ENCODE data around the gene LGR6.
"Not testable (repeated sequence)": the region's sequence is repeated elsewhere in the genome, so short reads cannot be mapped to it uniquely, and the experiment has no call there.

The LGR6 gene

DNA sequence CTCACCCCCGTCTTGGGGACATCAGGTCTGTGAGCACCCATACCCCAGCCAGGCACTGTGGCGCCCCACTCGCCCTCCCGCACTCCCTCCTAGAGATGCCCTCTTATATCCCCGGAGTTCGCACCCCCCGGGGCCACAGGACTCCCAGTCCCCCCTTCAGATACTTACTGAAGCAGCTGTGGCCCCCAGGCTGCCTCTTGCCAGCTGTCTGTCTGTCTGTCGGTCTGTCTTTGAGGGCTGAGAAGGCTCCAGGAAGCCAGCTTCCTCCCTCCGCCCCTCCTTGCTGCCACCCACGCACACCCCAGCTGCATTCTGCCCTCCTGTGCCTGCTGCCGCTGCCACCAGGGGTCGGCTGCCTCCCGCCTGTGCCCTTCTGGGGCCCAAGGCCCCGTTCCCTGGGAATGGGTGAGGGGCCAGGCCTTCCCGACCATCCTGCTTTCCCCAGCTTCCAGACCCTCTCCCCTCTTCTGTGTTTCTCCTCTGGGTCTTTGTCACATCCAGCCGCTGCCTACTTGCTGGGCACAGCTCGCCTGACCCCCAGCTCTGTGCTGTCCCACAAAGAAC lies 33.1 kb upstream of the LGR6 start, which contains the start of gene PTPN7:
Gene PTPN7 (minus strand): TSS at position 226 of the 564 bp plus-strand sequence. CDS start 1,200 bp downstream, outside the sequence.
- no peak for DNase-seq

DNA sequence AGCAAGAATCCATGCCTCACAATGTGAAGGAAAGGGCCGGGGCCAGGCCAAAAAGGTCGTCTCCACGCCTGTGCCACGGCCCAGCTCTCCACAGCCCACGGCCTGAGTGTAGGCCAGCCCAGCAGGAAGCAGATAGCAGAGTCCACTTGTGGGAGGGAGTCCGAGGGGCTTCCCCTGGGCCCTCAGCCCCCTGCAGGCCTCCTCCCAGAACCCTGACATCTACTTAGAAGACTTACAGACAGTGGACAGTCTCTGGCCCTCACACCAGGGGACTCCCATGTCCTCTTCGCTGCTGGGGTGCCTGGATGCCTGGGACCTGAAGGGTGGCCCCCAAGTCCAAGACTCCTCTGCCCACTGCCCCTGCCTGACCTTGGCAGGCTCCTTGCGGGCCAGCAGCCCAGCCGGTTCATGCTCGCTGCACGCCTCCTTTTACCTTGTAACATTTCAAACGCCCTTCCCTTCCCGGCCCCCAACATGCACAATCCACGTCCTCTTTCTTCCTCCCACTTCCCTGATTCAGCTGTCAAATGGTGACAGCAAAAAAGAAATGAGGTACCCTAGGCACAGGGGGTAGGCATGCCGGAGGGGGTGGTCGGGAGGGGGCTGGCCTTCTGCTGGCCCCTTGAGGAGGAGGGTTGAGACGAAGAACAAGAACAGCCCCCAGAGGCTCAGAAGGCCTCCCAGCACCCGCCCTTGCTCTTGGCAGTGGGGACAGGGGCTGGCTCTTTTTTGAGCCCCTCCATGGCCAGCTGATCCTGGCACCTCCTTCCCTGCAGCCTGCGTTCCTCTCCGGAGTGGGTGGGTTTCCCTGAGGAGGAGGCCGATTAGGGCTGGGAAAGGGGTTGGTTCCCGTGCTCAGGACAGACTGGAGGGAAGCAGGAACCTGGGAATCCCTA lies 32.2 kb upstream of the LGR6 start:
- no peak for DNase-seq

DNA sequence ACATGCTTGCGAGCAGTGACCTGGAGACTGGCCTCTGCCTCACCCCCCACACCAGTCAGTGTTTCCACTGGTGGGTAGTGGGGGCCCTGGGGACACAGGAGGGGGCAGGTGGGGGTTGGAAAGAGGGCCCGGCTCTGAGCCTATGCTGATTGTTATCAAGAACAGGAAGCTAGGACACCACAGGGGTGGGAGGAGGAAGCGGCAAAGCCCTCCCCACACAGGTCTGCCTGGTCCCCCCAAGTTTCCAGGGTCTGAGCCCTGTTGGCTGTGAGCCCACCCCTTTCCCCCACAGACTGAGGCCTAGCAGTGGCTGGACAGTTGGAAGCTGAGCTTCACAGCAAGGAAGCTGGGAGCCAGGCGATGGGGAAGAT lies 31.6 kb upstream of the LGR6 start:
- no peak for DNase-seq

DNA sequence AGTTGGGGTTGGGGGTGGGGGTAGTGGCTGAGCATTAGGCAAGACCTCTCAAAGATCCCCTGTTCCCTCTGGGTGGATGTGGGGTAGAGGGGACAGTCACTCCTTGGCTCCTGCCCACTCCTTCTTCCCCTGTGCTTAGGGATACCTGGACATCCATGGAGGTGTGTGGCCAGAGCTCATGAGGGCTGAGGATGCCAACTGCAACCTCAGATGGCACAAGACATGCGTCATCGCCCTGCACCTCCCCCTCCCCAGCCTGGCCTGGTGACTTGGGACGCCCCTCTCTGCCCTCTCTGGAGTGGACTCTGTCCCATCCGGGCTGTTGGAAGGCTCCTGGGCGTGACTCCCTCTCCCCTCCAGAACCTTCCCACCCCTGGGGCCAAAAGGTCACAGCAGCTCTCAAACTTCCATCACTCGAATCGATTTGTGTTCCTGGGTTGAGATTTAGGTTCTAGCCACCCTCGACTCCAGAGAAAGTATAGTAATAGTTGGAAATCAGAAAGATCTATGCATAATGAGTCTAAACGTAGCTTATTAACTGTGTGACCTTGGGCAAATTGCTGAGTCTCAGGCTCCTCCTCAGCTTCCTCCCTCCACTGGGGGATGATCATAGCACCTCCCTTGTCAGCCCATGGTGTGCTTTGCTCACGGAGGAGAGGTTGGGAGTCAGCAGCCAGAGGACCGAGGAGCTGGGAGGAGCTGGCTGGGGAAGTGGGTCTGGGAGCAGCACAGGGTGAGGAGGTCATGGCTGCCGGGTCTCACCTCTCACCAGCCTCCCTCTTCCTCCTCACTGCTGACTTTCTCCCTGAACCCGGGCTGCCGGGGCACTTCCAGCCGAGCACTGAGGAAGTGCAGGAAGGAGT lies 30.9 kb upstream of the LGR6 start:
- no peak for DNase-seq

DNA sequence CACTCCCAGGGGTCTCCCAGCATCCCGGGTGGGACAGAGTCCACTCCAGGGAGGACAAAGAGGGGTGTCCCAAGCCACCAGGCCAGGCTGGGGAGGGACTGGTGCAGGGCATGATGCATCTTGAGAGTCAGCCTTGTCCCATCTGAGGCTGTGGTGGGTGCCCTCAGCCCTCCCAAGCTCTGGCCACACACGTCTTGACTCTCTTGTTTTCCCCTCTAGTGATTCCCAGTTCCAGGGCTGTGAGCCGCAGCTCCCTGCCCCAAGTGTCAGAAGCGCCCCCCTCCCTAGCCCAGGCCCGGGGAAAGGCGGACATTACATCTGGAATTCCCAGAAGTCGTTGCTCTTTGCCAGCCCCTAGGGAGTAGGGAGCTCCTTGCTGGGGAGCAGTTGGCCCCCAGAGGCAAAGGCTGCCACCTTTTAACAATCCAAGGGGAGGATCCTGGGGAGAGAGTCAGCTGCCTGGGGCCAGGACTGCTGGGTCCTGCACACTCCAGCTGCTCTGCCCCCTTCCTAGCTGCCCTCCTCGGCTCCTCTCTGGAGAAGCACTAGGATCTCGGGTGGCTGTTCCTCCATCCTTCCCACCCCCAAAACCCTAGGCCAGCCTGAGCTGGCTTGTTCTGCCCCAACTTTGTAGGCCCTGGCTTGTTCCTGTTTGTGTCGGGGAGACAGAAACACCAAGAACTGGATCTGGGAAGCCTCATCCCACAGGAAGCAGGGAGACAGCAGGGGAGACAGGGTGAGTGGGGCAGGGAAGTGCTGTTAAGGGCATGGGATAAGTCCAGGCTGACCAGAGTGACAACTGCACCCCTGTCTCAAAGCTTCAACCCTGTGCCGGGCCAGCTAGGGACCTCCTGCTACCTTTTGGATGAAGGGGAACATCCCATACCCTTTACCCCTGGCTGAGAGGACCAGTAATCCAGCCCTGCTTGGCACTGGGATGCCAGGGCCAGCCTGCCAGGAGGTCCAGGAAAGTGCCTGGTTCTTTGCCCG lies 30.0 kb upstream of the LGR6 start:
- DNase-seq: no peak

DNA sequence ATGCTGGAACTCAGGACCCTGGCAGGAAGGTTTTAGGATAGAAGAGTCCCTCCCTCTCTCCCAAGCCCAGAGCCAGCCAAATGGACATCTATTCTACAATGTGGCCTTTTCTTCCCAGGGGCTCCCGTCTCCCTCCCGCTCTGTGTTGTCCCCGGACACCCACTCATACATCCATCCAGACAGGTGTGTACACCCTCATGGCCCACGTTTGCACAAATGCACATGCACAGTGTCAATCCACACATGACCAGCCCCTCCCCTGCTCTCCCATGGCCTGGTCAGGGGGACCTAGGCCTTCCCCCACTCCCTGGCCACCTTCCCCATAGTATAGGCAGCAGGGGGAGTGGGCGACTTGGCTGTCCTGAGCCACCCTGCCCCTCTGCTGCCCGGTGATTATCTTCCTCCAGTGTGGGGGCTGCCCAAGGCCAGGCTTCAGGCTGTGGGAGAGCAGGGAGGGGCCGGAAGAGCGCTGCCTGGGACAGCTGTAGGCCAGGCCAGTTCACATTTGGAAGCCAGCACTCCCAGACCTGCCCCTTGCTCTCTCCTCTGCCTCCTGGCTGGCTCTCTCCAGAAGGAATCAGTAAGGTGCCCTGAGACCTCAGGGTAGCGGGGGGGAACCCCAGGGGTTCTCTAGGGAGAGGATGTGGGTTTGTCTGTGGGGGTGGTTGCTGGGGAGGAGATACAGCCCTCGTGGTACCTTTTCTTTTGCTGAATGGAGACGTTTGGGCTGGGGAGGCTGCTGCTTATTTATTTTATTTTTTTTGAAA lies 29.1 kb upstream of the LGR6 start:
- no peak for DNase-seq

DNA sequence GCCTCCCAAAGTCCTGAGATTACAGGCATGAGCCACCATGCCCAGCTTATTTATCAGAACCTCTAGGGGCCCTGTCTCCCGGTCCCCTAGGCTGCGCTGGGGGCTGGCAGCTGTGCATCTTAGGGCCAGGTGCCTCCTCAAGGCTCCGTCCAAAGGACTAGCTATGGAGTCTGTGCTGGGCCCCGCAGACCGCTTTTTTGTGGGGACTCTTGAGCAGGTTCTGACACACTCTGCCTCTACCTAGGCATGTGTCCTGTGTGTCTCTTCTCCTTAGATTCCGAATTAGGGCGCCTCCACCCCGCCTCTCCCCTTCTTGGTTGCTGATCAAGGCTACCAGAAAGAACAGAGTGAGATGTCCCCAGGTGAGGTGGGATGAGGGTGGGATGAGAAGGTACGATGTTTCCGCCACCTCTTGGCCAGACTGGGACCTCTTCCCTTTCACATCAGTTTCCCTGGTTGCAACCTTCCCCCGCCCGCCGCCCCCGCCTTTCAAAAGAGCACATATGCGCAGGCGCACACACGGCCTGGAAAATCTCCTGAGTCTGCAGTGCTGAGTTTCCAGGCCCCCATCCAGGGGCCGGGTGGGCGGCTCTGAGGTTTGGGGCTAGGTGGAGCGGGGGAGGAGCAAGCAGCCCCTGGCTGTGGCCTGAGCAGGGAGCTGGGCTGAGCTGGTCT lies 28.2 kb upstream of the LGR6 start:
- DNase-seq: no peak

DNA sequence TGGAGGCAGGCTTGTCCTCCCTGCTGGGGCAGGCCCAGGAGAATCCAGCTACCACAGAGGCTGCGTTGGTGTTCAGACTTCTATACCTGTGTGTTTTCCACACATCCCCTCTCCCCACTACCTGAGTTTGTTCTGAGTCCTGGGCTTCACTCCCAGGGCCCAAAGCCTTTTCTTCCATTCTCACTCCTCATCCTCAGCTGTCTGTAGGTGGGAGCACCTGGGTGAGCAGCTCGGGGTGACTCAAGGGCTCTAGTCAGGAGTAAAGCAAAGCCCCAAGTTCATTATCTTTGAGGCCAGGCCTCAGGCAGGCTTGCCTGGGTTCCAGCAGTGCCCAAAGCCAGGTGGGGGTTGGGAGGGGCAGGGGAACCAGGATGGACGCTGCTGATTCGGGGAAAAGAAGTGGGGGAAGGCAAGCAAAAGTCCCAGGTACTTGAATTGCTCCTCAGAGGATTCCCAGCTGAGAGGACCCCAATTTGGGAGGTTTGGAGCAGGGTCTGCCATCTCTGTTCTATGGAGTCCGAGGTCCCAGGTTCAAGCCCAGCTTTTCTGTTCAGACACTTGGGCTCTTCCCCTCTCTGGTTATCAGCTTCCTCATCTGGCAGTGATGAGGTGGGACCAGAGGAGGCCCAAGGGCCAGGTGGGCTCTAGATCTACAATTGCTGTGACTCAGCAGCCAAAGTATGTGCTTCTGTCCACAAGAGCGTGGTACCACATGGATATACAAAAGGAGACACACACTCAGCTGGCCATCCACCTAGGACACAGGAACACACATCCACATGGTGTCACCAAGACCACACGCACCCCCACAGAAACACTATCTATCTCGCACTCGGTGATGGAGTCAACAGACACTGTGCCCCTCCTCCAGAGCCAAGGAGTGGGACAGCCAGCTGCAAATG lies 27.4 kb upstream of the LGR6 start:
- DNase-seq: no peak

DNA sequence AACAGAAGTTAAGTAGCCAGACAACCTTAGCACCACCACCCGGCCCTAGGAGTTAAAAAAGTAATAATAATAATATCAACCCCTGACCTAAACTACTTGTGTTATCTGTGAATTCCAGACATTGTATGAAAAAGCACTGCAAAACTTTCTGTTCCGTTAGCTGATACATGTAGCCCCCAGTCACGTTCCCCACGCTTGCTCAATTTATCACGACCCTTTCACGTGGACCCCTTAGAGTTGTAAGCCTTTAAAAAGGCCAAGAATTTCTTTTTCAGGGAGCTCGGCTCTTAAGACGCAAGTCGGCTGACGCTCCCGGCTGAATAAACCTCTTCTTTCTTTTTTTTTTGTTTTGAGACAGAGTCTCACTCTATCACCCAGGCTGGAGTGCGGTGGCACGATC lies 26.5 kb upstream of the LGR6 start:
- not testable (repeated sequence) for DNase-seq

DNA sequence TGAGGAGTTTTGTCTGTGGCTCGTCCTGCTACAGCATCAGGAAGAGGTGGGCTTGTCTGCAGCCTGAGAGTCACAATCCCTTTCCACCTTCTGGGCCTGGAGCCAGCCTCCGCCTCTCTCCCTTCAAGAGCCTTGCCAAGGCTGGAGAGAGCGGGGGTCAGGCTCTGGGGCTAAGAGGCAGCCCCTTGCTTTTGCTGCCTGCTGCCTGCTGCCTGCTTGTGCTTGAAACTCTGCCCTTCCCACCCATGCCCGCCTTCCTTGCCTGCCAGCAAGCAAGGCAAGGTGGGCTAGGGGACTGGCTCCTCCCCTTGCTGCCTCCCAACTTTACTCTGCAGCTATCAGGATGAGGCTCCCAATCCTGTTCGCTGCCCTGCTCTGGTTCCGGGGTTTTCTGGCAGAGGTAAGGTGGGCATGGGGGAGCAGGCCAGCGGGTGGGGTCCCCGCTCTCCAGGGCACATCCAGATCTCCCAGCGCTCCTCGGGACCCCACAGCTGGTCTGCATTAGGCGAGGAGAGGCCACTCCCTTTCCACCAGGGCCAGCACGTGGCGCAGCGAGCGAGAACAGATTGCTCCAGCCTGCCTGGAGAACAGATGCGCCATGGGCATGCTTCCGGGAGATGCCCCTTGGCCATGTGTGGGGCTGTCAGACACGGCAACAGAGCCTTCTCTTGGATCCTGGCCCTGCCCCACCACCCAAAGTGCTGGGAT lies 25.7 kb upstream of the LGR6 start:
- no peak for DNase-seq

DNA sequence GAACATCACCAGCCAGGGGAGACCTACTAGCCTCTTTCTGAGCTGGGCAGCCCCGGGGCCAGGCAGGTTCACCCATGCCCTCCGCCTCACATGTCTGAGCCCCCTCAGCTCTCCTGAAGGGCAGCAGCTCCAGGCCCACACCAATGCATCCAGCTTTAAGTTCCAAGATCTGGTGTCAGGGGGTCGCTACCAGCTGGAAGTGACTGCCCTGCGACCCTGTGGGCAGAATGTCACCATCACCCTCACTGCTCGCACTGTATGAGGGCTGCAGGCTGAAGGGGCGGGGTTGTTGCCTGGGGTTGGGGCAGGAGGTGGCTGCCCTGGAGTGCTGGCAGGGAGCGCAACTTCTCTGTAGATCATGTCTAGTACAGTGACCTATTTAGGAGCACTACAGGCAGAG lies 24.7 kb upstream of the LGR6 start:
- DNase-seq: no peak

DNA sequence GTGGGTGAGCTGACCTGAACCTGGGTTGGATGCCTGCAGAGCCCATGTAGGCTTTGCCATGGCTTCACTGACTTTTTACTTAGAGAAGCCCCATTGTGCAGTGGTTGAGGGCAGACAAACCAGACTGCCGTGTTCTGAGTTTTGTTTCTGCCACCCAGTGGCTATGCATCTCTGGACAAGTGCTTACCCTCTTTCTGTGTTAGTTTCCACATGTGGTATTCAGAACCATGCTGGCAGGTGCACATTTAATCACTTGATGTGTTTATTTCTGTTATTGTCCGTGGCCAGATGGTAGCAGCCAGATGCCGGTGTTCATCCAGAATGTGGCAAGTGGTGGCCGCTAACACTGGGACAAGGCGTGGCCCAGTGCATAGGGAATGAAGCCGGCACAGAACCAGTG lies 22.9 kb upstream of the LGR6 start:
- no peak for DNase-seq

DNA sequence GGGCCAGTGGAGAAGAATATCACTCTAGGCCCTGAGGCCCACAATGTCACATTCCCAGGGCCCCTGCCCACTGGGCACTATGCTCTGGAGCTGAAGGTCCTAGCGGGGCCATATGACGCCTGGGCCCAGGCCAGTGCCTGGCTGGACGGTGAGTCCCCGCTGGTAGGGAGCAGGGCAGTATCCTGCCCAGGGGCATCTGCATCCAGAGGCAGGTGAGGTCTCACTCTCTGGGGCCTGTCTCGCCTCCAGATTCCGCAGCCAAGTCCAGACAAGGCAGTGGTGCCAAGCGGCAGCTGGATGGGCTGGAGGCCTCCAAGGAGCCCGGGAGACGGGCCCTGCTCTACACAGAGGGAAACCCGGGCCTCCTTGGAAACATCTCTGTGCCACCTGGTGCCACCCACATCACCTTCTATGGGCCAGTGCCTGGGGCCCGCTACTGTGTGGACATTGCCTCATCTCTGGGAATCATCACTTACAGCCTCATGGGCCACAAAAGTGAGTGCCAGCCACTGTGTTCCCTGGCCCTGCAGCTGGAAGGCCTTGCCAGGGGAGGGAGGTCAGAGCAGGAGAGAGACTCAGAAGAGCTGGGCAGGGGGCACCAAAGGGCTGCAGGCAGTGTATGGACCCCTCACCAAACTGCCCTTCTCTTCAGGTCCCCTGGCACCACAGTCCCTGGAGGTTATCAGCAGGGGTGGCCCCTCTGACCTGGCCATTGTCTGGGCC lies 22.1 kb upstream of the LGR6 start:
- no peak for DNase-seq

DNA sequence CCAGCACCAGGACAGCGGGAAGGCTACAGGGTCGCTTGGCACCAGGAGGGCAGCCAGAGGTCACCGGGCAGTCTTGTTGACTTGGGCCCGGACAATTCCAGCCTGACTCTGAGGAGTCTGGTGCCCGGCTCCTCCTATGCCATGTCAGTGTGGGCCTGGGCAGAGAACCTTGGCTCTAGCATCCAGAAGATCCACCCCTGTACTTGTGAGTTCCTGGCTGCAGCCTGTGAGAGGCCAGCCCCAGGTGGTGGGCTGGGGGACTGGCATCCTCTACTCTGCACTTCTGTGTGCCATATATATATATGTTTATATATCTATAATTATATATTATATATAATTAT lies 21.6 kb upstream of the LGR6 start:
- no peak for DNase-seq

DNA sequence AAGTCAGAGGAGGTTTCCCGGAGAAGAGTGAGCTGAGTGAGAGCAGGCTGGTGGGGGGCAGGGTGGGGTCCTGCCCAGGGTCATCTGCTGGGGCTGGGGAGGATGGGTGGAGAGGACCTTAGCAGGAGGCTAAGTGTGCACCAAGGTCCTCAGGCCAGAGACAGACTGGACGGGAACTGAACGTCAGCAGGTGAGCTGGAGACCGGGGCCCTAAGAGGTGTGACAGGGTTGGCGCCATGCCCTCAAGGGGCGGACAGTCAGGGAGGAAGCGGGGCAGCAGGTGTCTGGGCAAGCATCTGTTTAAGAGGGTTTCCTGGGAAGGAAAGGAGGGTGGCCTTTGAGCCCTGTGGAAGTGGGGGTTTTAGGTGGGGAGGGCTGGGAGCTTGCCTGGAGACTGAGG lies 19.6 kb upstream of the LGR6 start:
- no peak for DNase-seq

DNA sequence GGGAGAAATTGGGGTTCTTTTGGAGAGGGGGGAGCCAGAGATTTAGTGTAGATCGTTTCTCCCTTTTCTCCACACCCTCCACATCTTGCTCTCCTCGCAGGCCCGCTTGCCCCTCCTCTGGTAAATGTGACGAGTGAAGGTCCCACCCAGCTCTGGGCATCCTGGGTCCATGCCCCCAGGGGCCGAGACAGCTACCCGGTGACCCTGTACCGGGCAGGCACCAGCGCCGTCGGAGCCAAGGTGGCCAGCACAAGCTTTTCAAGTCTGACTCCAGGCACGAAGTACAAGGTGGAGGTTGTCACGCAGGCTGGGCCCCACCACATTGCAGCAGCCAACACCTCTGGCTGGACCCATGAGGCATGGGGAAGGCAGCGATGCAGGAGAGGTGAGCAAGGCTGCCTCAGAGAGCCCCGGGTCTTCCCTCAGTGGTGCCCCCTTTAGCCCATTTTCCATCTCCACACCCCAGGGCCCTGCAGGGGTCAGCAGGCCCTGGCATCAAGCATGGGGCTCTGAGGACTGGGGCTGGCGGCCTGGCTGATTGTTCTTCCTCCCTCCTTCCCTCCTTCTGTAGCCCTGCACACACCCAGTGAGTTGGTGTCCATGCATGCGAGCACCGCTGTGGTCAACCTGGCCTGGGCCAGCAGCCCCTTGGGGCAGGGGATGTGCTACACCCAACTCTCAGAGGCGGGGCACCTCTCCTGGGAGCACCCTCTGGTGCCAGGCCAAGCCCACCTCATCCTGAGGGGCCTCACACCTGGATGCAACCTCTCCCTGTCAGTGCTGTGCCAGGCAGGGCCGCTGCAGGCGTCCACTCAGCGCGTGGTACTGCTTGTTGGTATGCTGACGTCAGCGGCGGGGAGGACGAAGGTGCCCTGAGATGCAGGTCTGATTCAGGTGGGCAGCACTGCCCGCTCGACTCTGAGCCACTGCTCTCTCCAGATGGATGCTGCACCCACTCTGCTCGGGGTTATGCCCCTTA lies 16.4 kb upstream of the LGR6 start:
- no peak for DNase-seq

Data from kidney glomerular epithelial cell (primary cell).